Ecto neural progenitor cell (in vitro differentiated cells): ENCODE measurements around the gene EFL1.

Experiments
- DNase-seq: peaks from one replicate; pipeline ENCODE4 v3.0.0-alpha.2; 2018; ENCODE audit warnings: low spot score

The EFL1 gene

DNA sequence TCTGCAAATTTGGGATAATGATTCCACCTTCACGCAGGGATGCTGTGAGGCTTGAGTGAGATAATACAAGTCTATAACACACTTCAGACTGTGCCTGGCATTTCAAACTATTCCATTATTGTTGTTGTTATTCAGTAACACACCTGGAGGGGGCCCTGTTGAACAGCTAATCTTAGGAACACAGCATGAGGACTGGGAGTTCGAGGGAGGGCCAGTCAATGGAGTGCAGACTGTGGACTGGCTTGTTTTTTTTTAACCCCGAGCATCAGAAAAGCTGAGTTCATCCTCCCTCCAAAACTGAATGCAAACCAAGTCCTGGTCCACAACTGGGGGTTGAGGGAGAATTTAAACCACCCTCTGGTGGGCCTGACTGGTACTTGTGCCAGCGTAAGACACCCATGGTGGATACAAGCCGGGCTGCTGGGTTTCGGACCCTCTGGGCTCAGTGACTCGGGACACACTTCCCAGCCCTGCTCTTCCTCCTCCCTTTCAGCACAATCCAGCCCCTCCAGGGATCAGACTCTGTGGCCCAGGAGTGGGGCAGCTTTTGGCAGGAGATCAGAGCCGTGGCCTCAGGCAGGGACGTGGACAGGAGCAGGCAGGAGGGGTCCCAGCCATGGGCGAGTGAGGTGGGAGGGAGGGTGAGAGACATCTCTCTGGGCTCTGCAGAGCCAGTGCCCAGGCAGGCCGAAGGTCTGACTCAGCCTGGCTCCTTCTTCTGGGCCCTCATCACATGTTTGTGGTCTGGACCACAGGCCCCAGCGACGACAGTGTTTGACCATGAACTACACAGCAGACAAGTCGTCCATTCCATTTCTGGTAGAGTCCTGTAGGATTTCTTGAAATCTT lies 180.4 kb downstream of the EFL1 start:
- DNase-seq: no peak

DNA sequence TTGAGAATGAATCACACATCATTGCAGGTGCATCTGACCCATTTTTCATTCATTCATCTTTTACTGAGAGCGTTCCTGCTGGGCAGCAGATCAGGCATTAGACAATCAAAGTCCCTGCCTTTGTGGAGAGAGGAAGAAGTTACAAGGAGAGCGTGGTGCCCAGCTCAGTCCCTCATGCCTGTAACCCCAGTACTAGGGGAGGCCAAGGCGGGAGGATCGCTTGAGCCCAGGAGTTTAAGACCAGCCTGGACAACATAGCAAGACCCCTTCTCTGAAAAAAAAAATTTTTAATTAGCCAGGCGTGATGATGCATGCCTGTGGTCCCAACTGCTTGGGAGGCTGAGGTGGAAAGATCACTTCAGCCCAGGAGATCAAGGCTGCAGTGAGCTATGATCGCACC lies 181.8 kb downstream of the EFL1 start:
- no peak for DNase-seq
